ENCODE data around the gene C5orf63.

Gene C5orf63

GRCh38 chr5:127088251-127088650 is 14.9 kb upstream of the C5orf63 start:
- no peak overlapping the region for H3K9ac ChIP-seq (ENCODE audit: low read length)
- TF ChIP-seq, protein P1, sequence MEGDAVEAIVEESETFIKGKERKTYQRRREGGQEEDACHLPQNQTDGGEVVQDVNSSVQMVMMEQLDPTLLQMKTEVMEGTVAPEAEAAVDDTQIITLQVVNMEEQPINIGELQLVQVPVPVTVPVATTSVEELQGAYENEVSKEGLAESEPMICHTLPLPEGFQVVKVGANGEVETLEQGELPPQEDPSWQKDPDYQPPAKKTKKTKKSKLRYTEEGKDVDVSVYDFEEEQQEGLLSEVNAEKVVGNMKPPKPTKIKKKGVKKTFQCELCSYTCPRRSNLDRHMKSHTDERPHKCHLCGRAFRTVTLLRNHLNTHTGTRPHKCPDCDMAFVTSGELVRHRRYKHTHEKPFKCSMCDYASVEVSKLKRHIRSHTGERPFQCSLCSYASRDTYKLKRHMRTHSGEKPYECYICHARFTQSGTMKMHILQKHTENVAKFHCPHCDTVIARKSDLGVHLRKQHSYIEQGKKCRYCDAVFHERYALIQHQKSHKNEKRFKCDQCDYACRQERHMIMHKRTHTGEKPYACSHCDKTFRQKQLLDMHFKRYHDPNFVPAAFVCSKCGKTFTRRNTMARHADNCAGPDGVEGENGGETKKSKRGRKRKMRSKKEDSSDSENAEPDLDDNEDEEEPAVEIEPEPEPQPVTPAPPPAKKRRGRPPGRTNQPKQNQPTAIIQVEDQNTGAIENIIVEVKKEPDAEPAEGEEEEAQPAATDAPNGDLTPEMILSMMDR (IDR thresholded peaks at IDR 0.05; ENCODE audit: low read depth, low read length) = no peak
- no peak for TF ChIP-seq EZH2phosphoT487 (IDR thresholded peaks at IDR 0.05; ENCODE audit: low read depth)
- H3K4me1 ChIP-seq (ENCODE audit: low read length) = no peaks in the 10 kb centered on the region
- H3K79me2 ChIP-seq (ENCODE audit: low read length) = no peaks in the 10 kb centered on the region
- H3K4me3 ChIP-seq (ENCODE audit: low read length) = no peak overlapping the region
- H3K4me2 ChIP-seq (ENCODE audit: low read length) = no peak overlapping the region
- no peaks in the 10 kb centered on the region for H3K27me3 ChIP-seq (ENCODE audit: low read depth, low read length)
- H2AFZ ChIP-seq (ENCODE audit: low read depth, low read length) = no peak overlapping the region
- no peaks in the 10 kb centered on the region for H4K20me1 ChIP-seq (ENCODE audit: insufficient read depth, low read length)
- no peak overlapping the region for H3K27ac ChIP-seq (ENCODE audit: low read length)
- H3K9me3 ChIP-seq (ENCODE audit: insufficient read depth, low read length) = no peaks in the 10 kb centered on the region
- H3K36me3 ChIP-seq (replicated peaks; ENCODE audit: low read depth, low read length) = no peaks in the 10 kb centered on the region

GRCh38 chr5:127086589-127086988 is 13.3 kb upstream of the C5orf63 start:
- no peaks in the 10 kb centered on the region for H3K79me2 ChIP-seq (ENCODE audit: low read length)
- H3K4me3 ChIP-seq (ENCODE audit: low read length) = no peak overlapping the region
- no peak overlapping the region for H3K27ac ChIP-seq (ENCODE audit: low read length)
- no peaks in the 10 kb centered on the region for H4K20me1 ChIP-seq (ENCODE audit: insufficient read depth, low read length)
- no peak overlapping the region for H3K4me2 ChIP-seq (ENCODE audit: low read length)
- no peaks in the 10 kb centered on the region for H3K9me3 ChIP-seq (ENCODE audit: insufficient read depth, low read length)
- H3K9ac ChIP-seq (ENCODE audit: low read length) = no peak overlapping the region
- no peaks in the 10 kb centered on the region for H3K36me3 ChIP-seq (replicated peaks; ENCODE audit: low read depth, low read length)
- no peaks in the 10 kb centered on the region for H3K27me3 ChIP-seq (ENCODE audit: low read depth, low read length)
- no peaks in the 10 kb centered on the region for H3K4me1 ChIP-seq (ENCODE audit: low read length)
- no peak overlapping the region for H2AFZ ChIP-seq (ENCODE audit: low read depth, low read length)
- TF ChIP-seq, protein P1 (IDR thresholded peaks at IDR 0.05; ENCODE audit: low read depth, low read length) = no peak
- TF ChIP-seq EZH2phosphoT487 (IDR thresholded peaks at IDR 0.05; ENCODE audit: low read depth) = no peak

DNA sequence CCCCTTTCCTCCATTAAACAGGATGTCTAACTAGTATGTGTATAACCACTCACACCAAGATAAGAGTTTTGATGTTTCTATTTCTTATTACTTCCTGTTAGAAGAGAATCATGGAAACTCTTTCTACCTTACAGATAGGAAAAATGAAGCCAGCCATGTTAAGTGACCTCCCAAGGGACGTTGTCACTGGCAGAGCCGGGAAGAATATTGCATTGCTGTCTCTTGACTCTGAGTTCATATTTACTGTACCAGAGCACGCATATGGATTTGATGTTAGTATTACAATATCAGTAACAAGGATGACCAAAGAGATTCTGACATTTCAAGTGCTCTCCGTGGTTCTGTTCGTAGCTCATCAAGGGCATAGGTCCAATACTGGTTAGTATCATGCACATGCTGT is 12.5 kb upstream of the C5orf63 start:
- Histone ChIP-seq H3K79me2 (ENCODE audit: low read length) (no peaks in the 10 kb centered on the region), H3K27me3 (ENCODE audit: low read depth, low read length) (no peaks in the 10 kb centered on the region), H3K4me2 (ENCODE audit: low read length) (no peak overlapping the region), H2AFZ (ENCODE audit: low read depth, low read length) (no peak overlapping the region), H3K9me3 (ENCODE audit: insufficient read depth, low read length) (no peaks in the 10 kb centered on the region), H3K9ac (ENCODE audit: low read length) (no peak overlapping the region), H3K27ac (ENCODE audit: low read length) (no peak overlapping the region), H3K4me3 (ENCODE audit: low read length) (no peak overlapping the region), H3K4me1 (ENCODE audit: low read length) (no peaks in the 10 kb centered on the region), H4K20me1 (ENCODE audit: insufficient read depth, low read length) (no peaks in the 10 kb centered on the region), H3K36me3 (replicated peaks; ENCODE audit: low read depth, low read length) (no peaks in the 10 kb centered on the region)
- TF ChIP-seq, protein P1 (IDR thresholded peaks at IDR 0.05; ENCODE audit: low read depth, low read length) = no peak
- TF ChIP-seq EZH2phosphoT487 (IDR thresholded peaks at IDR 0.05; ENCODE audit: low read depth) = no peak

DNA sequence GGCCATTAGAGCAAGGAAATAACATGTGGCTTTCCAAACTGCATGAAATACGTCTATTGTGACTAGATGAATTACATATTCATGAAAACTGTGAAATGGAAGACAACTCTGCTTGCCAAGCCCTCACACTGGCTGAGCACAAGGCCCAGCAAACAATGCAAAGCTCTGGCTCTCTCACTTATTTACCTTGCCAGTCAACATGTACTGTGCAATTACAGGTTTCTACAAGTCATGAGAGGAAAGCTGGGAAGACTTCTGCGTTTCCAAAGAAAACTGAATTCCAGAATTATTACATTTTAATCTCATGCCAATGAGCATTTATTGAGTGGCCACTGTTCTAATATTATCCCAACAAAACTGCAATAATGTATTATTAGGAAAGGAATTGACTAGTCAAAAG is 12.1 kb upstream of the C5orf63 start:
- no peak overlapping the region for H2AFZ ChIP-seq (ENCODE audit: low read depth, low read length)
- no peaks in the 10 kb centered on the region for H3K36me3 ChIP-seq (replicated peaks; ENCODE audit: low read depth, low read length)
- no peak overlapping the region for H3K4me2 ChIP-seq (ENCODE audit: low read length)
- no peak overlapping the region for H3K9ac ChIP-seq (ENCODE audit: low read length)
- no peaks in the 10 kb centered on the region for H4K20me1 ChIP-seq (ENCODE audit: insufficient read depth, low read length)
- H3K79me2 ChIP-seq (ENCODE audit: low read length) = no peaks in the 10 kb centered on the region
- no peak overlapping the region for H3K4me3 ChIP-seq (ENCODE audit: low read length)
- TF ChIP-seq EZH2phosphoT487 (IDR thresholded peaks at IDR 0.05; ENCODE audit: low read depth) = no peak
- TF ChIP-seq, protein P1 (IDR thresholded peaks at IDR 0.05; ENCODE audit: low read depth, low read length) = no peak
- H3K27ac ChIP-seq (ENCODE audit: low read length) = no peak overlapping the region
- no peaks in the 10 kb centered on the region for H3K9me3 ChIP-seq (ENCODE audit: insufficient read depth, low read length)
- no peaks in the 10 kb centered on the region for H3K27me3 ChIP-seq (ENCODE audit: low read depth, low read length)
- no peaks in the 10 kb centered on the region for H3K4me1 ChIP-seq (ENCODE audit: low read length)

Measured in OCI-LY3 (cell line).